ENCODE measurements around the gene LPAR1.

Gene LPAR1

GRCh38 chr9:110939573-110939972 lies 98.7 kb downstream of the LPAR1 start:
- in situ Hi-C loops (cut with HindIII; ENCODE audit: low pct_ligation_motif_present, low sequenced_read_pairs): no loop called here
- Histone ChIP-seq H3K4me3 (ENCODE audit: low read depth, low read length) (no peak overlapping the region), H3K27me3 (replicated peaks) (no peaks in the 10 kb centered on the region), H3K36me3 (replicated peaks) (peaks cover 5% of the 10 kb centered on the region), H3K27ac (no peak overlapping the region)
- no peak for DNase-seq
- no peak for TF ChIP-seq CTCF (IDR thresholded peaks at IDR 0.05; ENCODE audit: low read depth, low read length, missing control alignments)

- no peak for DNase-seq
- Histone ChIP-seq H3K27me3 (replicated peaks) (no peaks in the 10 kb centered on the region), H3K4me3 (ENCODE audit: low read depth, low read length) (no peak overlapping the region), H3K36me3 (replicated peaks) (peaks cover 5% of the 10 kb centered on the region), H3K27ac (no peak overlapping the region)
- in situ Hi-C loops (cut with HindIII; ENCODE audit: low pct_ligation_motif_present, low sequenced_read_pairs): no loop called here
- TF ChIP-seq CTCF (IDR thresholded peaks at IDR 0.05; ENCODE audit: low read depth, low read length, missing control alignments): no peak
These were observed 99.2 kb downstream of the LPAR1 start for GRCh38 chr9:110939047-110939446.

GRCh38 chr9:110938242-110938641 lies 100.0 kb downstream of the LPAR1 start:
- DNase-seq: no peak
- Histone ChIP-seq H3K27ac (no peak overlapping the region), H3K4me3 (ENCODE audit: low read depth, low read length) (no peak overlapping the region), H3K36me3 (replicated peaks) (peaks cover 5% of the 10 kb centered on the region), H3K27me3 (replicated peaks) (no peaks in the 10 kb centered on the region)
- in situ Hi-C loops (cut with HindIII; ENCODE audit: low pct_ligation_motif_present, low sequenced_read_pairs): no loop called here
- no peak for TF ChIP-seq CTCF (IDR thresholded peaks at IDR 0.05; ENCODE audit: low read depth, low read length, missing control alignments)

- Histone ChIP-seq H3K27me3 (replicated peaks) (no peaks in the 10 kb centered on the region), H3K36me3 (replicated peaks) (peaks cover 5% of the 10 kb centered on the region), H3K27ac (no peak overlapping the region), H3K4me3 (ENCODE audit: low read depth, low read length) (no peak overlapping the region)
- DNase-seq: no peak
- in situ Hi-C loops (cut with HindIII; ENCODE audit: low pct_ligation_motif_present, low sequenced_read_pairs): no loop called here
- TF ChIP-seq CTCF (IDR thresholded peaks at IDR 0.05; ENCODE audit: low read depth, low read length, missing control alignments): no peak
These were observed 101.4 kb downstream of the LPAR1 start for GRCh38 chr9:110936719-110937452.

GRCh38 chr9:110936237-110936636 lies 102.0 kb downstream of the LPAR1 start:
- no peaks in the 10 kb centered on the region for H3K27me3 ChIP-seq (replicated peaks)
- no peak overlapping the region for H3K4me3 ChIP-seq (ENCODE audit: low read depth, low read length)
- H3K27ac ChIP-seq: no peak overlapping the region
- in situ Hi-C loops (cut with HindIII; ENCODE audit: low pct_ligation_motif_present, low sequenced_read_pairs): no loop called here
- peaks cover 2% of the 10 kb centered on the region for H3K36me3 ChIP-seq (replicated peaks)
- TF ChIP-seq CTCF (IDR thresholded peaks at IDR 0.05; ENCODE audit: low read depth, low read length, missing control alignments): no peak
- no peak for DNase-seq

GRCh38 chr9:110935829-110936228 lies 102.4 kb downstream of the LPAR1 start:
- TF ChIP-seq CTCF (IDR thresholded peaks at IDR 0.05; ENCODE audit: low read depth, low read length, missing control alignments): no peak
- no peaks in the 10 kb centered on the region for H3K27me3 ChIP-seq (replicated peaks)
- H3K36me3 ChIP-seq (replicated peaks): no peaks in the 10 kb centered on the region
- no peak overlapping the region for H3K4me3 ChIP-seq (ENCODE audit: low read depth, low read length)
- no peak overlapping the region for H3K27ac ChIP-seq
- in situ Hi-C loops (cut with HindIII; ENCODE audit: low pct_ligation_motif_present, low sequenced_read_pairs): no loop called here
- no peak for DNase-seq
